Stimulated activated CD8-positive, alpha-beta memory T cell treated with anti-CD3 and anti-CD28 coated beads, Interleukin-12 subunit alpha, Interleukin-12 subunit beta, amount 100 ng/mL, for 24 hours (primary cell): ENCODE results near the gene BTBD19.
"Not testable (repeated sequence)": the region's sequence is repeated elsewhere in the genome, so short reads cannot be mapped to it uniquely, and the experiment has no call there.

Experiments used
- DNase-seq: peaks from one replicate; pipeline ENCODE4 v3.0.0-alpha.2; 2020; ENCODE audit errors: extremely low read depth

BTBD19 gene

GRCh38 chr1:44808938-44809917 lies 905 bp downstream of the BTBD19 start:
- DNase-seq = no peak

GRCh38 chr1:44810101-44810761 lies 1.9 kb downstream of the BTBD19 start:
- DNase-seq = no peak

GRCh38 chr1:44810762-44811105 lies 2.4 kb downstream of the BTBD19 start:
- not testable (repeated sequence) for DNase-seq

- no peak for DNase-seq
Observed at GRCh38 chr1:44811234-44811633, 2.9 kb downstream of the BTBD19 start.

GRCh38 chr1:44812822-44813543 lies 4.7 kb downstream of the BTBD19 start:
- DNase-seq = no peak

- DNase-seq = not testable (repeated sequence)
Observed at GRCh38 chr1:44815926-44816325, 7.6 kb downstream of the BTBD19 start.

GRCh38 chr1:44817307-44817706 lies 9.0 kb downstream of the BTBD19 start:
- DNase-seq = no peak

- no peak for DNase-seq
Observed at GRCh38 chr1:44817771-44818495, 9.6 kb downstream of the BTBD19 start.

GRCh38 chr1:44819196-44819607 lies 10.9 kb downstream of the BTBD19 start:
- DNase-seq = no peak

GRCh38 chr1:44819608-44820327 lies 11.4 kb downstream of the BTBD19 start:
- DNase-seq = peak; percentile 58

GRCh38 chr1:44820328-44821239 lies 12.3 kb downstream of the BTBD19 start:
- DNase-seq = no peak

GRCh38 chr1:44821240-44821715 lies 13.0 kb downstream of the BTBD19 start:
- no peak for DNase-seq

- no peak for DNase-seq
Observed at GRCh38 chr1:44822131-44822701, 13.9 kb downstream of the BTBD19 start.

GRCh38 chr1:44822981-44823451 lies 14.7 kb downstream of the BTBD19 start:
- DNase-seq = no peak

GRCh38 chr1:44824392-44824791 lies 16.1 kb downstream of the BTBD19 start:
- not testable (repeated sequence) for DNase-seq

GRCh38 chr1:44826375-44827196 lies 18.3 kb downstream of the BTBD19 start:
- DNase-seq = no peak

- no peak for DNase-seq
Observed at GRCh38 chr1:44827197-44828002, 19.1 kb downstream of the BTBD19 start.
